GM12878 (cell line): ENCODE results near the gene SMTNL1.

Source experiments
- ESRRA ChIP-seq: IDR thresholded peaks from 2 replicates; pipeline ENCODE4 v1.6.1; 2012; ENCODE audit warnings: mild to moderate bottlenecking, low read length, improper control_type of control experiment
- ETV6 ChIP-seq, 2 experiments: fragments of 450-650 bp in 1 of 2; IDR thresholded peaks in 1 of 2; conservative IDR thresholded peaks in 1 of 2; 2 replicates each; pipeline ENCODE4 v1.6.1; 2014; ENCODE audit warnings: antibody characterized with exemption in 1 of 2, borderline replicate concordance in 1 of 2, low read depth in 1 of 2, mild to moderate bottlenecking in 1 of 2, moderate library complexity in 1 of 2
- NFYB ChIP-seq: IDR thresholded peaks from 2 replicates; pipeline ENCODE4 v1.6.1; 2011; ENCODE audit warnings: low read depth, mild to moderate bottlenecking, low read length, improper control_type of control experiment, moderate library complexity; ENCODE audit not compliant: insufficient read depth
- NR2C2 ChIP-seq: IDR thresholded peaks from 2 replicates; pipeline ENCODE4 v1.6.1; 2011; ENCODE audit warnings: borderline replicate concordance, low read depth; ENCODE audit not compliant: control insufficient read depth, insufficient read length
- POLR2A ChIP-seq: IDR thresholded peaks from 2 replicates; pipeline ENCODE4 v1.6.1; 2011; ENCODE audit warnings: low read depth, mild to moderate bottlenecking, low read length
- RAD51 ChIP-seq: fragments of 450-650 bp; IDR thresholded peaks from 2 replicates; pipeline ENCODE4 v1.6.1; 2016; ENCODE audit warnings: moderate library complexity, mild to moderate bottlenecking, inconsistent platforms
- RFX5 ChIP-seq: IDR thresholded peaks from 2 replicates; pipeline ENCODE4 v1.6.1; 2011; ENCODE audit warnings: low read depth, low read length, improper control_type of control experiment
- TAF1 ChIP-seq: IDR thresholded peaks from 2 replicates; pipeline ENCODE4 v1.6.1; 2011; ENCODE audit warnings: mild to moderate bottlenecking, low read depth, low read length, borderline replicate concordance
- TCF7 ChIP-seq: IDR thresholded peaks from 2 replicates; pipeline ENCODE4 v1.6.1; 2014; ENCODE audit warnings: antibody characterized with exemption, borderline replicate concordance
- YY1 ChIP-seq: IDR thresholded peaks from 2 replicates; pipeline ENCODE4 v1.6.1; 2011; ENCODE audit warnings: low read depth, mild to moderate bottlenecking, low read length
- ZNF384 ChIP-seq: IDR thresholded peaks from 2 replicates; pipeline ENCODE4 v1.6.1; 2012; ENCODE audit warnings: low read depth, mild to moderate bottlenecking, low read length, improper control_type of control experiment, borderline replicate concordance
- TF ChIP-seq, protein P1 (sequence below), 3 experiments: IDR thresholded peaks in 2 of 3; conservative IDR thresholded peaks in 1 of 3; 2 replicates each; pipeline ENCODE4 v1.5.1; 2011; ENCODE audit warnings: low read depth in 3 of 3, low read length in 3 of 3, mild to moderate bottlenecking in 3 of 3, control low read depth in 2 of 3, moderate library complexity in 2 of 3, inconsistent platforms in 1 of 3, mixed read lengths in 1 of 3; ENCODE audit not compliant: control insufficient read depth in 2 of 3, insufficient read depth in 1 of 3; ENCODE audit errors: extremely low read depth in 1 of 3
- TF ChIP-seq, protein P2 (sequence below): IDR thresholded peaks from 2 replicates; pipeline ENCODE4 v1.6.1; 2012; ENCODE audit warnings: low read length, inconsistent platforms
- TF ChIP-seq, protein P3 (sequence below): IDR thresholded peaks from 2 replicates; pipeline ENCODE4 v1.6.1; 2011; ENCODE audit warnings: low read depth, low read length, improper control_type of control experiment, borderline replicate concordance

DNA sequence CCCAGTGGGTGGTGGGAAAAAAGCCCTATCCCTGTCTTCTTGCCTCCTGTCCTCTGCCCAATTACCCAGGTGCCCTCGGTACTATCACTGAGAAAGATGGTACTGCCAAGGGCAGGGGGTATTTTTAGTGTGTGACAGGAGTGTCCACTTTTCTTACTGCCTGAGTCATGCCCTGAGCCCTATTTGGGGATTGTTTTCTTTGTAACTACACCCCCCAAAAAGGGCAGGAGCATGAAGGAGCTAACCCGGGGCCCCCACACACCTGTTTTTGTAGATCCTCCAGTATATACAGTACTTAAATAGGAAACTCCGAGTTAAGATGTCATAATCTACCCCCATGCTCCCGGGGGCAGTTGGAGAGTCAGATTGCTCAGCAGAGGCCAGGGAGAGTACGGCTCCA, 3.8 kb downstream of the SMTNL1 start:
- TF ChIP-seq, protein P1, sequence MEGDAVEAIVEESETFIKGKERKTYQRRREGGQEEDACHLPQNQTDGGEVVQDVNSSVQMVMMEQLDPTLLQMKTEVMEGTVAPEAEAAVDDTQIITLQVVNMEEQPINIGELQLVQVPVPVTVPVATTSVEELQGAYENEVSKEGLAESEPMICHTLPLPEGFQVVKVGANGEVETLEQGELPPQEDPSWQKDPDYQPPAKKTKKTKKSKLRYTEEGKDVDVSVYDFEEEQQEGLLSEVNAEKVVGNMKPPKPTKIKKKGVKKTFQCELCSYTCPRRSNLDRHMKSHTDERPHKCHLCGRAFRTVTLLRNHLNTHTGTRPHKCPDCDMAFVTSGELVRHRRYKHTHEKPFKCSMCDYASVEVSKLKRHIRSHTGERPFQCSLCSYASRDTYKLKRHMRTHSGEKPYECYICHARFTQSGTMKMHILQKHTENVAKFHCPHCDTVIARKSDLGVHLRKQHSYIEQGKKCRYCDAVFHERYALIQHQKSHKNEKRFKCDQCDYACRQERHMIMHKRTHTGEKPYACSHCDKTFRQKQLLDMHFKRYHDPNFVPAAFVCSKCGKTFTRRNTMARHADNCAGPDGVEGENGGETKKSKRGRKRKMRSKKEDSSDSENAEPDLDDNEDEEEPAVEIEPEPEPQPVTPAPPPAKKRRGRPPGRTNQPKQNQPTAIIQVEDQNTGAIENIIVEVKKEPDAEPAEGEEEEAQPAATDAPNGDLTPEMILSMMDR (IDR thresholded peaks at IDR 0.05 in 2 of 3, conservative IDR thresholded peaks at IDR 0.05 in 1 of 3; ENCODE audit: control insufficient read depth in 2 of 3, extremely low read depth in 1 of 3, insufficient read depth in 1 of 3, low read depth in 3 of 3, low read length in 3 of 3): no peak
- no peak for TF ChIP-seq NFYB
- no peak for TF ChIP-seq TAF1
- TF ChIP-seq ZNF384: no peak
- TF ChIP-seq, protein P2, sequence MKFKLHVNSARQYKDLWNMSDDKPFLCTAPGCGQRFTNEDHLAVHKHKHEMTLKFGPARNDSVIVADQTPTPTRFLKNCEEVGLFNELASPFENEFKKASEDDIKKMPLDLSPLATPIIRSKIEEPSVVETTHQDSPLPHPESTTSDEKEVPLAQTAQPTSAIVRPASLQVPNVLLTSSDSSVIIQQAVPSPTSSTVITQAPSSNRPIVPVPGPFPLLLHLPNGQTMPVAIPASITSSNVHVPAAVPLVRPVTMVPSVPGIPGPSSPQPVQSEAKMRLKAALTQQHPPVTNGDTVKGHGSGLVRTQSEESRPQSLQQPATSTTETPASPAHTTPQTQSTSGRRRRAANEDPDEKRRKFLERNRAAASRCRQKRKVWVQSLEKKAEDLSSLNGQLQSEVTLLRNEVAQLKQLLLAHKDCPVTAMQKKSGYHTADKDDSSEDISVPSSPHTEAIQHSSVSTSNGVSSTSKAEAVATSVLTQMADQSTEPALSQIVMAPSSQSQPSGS: no peak
- TF ChIP-seq, protein P3, sequence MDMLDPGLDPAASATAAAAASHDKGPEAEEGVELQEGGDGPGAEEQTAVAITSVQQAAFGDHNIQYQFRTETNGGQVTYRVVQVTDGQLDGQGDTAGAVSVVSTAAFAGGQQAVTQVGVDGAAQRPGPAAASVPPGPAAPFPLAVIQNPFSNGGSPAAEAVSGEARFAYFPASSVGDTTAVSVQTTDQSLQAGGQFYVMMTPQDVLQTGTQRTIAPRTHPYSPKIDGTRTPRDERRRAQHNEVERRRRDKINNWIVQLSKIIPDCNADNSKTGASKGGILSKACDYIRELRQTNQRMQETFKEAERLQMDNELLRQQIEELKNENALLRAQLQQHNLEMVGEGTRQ: no peak
- TF ChIP-seq TCF7: no peak
- TF ChIP-seq ETV6 (conservative IDR thresholded peaks at IDR 0.05 in 1 of 2, IDR thresholded peaks at IDR 0.05 in 1 of 2; ENCODE audit: borderline replicate concordance in 1 of 2, low read depth in 1 of 2): no peak
- TF ChIP-seq NR2C2: no peak
- TF ChIP-seq YY1: no peak
- no peak for TF ChIP-seq RAD51
- TF ChIP-seq POLR2A: no peak
- no peak for TF ChIP-seq ESRRA
- TF ChIP-seq RFX5: no peak
